ENCODE data around the gene EIF4E1B. TPM values are rescaled to one million over a fixed set of nuclear protein-coding genes. Genes with fewer than 3 reads are reported as not detected.

Gene EIF4E1B
- total RNA-seq, 1 donor from 2014 or later: not detected

DNA sequence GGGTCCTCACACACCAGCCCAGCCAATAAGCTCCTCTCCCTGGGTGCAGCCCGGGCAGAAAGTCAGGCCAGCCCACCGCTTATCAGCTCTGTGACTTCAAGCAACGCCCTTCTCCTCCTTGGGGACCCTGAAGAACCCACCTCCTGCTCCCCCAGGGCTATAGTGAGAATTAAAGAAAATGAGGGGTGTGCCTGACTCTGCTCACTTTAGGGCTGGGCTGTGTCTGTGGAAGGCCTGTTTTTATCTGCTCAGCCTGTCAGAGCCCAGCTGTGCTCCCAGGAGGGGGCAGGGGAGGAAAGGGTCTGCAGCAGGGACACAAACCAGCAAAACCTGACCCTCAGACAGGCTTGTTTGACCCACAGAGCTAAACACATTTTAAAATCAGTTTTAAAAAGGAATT lies 24.4 kb upstream of the EIF4E1B start:
- DNase-seq (ENCODE audit: low read depth, low spot score): no peak

DNA sequence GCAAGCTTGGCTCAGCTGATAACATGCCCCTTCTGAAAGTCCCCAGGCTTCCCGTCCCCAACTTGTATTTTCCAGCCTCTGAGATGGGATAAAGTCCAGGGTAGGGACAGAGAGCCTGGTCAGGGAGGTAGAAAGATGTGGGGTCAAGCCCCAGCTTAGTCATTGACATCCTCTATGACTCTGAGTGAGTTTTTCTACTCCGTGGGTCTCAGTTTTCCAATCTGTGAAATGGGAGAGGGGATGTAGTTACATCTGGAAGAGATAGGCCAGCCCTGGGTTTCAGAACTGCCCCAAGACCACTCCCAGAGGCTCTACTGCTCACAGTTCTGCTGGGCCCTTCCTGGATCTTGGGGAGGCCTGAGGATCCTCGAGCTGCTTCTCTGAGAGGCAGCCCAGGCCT lies 23.6 kb upstream of the EIF4E1B start:
- DNase-seq (ENCODE audit: low read depth, low spot score): no peak

DNA sequence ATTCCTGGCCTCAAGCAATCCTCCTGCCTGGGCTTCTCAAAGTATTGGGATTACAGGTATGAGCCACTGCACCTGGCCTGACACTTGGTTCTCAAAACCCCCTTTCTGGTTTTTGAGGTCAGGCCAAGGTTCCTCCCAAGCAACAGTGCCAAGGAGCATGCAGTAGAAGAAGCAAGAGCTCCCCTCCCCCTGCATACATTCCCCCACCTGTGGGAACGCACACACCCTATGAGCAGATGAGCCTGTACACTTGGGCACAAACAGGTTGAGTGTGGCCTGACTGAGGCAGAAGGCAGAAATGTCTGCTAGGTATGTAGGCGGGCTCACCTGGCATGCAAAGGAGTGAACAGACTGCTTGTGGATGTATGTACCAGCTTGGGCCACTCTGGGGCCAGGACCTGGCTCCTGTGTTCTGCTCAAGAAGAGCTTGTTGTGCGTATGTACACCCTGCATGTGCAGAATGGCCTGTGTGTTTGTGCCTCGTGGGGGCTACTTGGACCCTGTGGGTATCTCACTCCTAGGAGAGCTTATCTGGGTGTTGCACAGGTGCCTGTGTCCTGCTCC lies 22.3 kb upstream of the EIF4E1B start:
- DNase-seq (ENCODE audit: low read depth, low spot score): no peak

DNA sequence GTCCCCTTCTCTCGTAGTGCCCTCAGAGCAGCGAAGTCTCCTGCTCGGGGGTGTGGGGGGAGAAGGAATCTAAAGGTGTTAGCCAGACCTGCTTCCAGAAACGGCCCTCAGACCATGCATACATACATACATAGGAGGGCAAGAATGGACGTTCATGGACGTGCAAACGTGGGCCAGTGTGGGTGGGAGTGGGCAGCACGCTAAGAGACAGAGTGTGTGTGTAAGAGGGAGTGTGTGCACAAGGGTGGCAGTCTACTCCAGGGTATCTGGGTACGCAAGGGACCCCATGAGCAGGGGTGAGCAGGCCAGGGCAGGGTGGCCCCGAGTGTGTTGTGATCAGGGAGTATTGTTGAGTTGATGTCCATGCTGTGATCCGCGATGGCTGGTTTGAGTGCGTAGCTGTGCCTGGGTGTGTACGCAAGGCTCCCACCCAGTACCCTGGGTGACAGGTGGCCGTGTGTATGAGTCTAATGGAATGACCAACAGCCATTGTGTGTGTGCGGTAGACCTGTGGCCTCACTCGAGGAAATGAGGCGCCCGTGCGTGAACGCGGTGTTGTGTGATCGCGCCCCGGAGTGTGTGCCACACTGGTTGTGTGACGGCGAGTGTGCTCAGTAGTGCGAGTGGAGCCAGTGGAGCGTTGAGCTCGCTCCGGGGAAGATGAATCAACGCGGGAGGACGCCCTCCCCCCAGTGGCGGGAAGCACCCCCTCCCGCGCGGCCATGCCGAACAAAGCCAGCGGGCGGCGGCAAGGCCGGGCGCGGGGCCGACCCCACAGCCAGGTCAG lies 21.3 kb upstream of the EIF4E1B start:
- no peak for DNase-seq (ENCODE audit: low read depth, low spot score)

DNA sequence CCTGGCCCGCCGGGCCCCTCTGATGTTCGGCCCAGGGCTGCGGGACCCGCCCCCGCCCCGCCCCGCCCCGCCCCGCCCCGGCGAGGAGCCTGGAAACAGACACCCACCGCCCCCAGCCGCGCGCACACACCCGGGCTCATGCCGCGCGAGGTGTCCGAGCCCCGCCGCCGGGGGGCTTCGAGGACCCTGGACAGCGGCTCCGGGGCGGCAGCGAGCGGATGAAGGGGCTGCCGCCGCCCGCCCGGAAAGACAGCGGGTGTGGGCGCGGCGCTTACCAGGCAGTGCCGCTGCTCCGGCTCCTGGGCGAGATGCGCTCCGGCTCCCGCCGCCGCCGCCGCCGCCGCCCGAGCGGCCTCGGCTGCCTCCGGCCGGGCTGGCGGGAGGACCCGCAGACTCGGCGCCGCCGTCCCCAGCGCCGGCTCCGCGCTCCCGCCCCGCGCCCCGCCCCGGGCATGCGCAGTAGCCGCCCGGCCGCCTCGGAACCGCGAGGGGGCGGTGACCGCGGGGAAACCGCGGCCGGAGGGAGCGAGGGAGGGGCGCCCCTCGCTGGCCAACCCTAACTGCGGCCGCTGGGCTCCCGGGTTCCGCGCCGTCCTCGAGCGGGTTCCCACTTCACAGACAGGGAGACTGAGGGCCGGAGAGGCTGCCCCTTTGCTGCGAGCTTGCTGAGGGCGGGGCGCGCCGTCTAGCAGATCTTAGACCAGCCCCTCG lies 20.6 kb upstream of the EIF4E1B start, which contains the start of gene GPRIN1:
TSS of gene GPRIN1 (minus strand) at position 433 of the 711 bp plus-strand sequence. CDS start 10,322 bp downstream, outside the sequence.
- DNase-seq (ENCODE audit: low read depth, low spot score): no peak

DNA sequence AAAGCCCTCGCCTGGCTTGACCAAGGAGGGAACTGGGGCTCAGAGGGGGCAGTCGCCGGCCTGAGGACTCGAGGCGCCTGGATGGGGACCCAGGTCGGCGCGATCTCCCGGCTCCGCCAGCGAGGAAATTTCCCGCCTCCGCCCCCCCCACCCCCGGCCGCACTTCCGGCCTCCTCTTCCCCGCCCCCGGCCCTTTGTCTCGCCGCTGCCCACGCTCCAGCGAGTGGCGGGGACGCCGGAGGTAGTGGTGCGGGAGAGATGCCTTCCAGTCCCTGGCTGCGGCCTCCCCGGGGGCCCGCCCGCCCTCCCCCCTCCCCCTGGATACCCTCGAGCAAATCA lies 20.1 kb upstream of the EIF4E1B start:
- DNase-seq (ENCODE audit: low read depth, low spot score): no peak

DNA sequence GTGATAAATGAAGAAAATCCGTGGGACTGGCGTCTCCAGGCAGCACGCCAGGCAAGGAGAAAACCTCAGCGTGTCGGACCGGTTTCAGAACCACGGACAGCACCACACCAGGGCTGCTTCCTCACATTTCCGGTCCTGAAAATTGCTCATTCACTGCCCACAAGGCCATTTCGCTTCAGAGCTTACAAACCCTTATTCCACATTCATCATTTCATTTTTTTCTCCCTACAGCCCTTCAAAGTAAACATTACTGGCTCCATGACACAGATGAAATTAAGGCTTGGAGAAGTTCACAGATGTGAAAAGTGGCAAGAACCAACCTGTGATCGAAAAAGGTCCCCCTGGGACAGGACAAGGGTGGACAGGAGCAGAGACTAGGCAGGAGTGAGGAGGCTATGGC lies 19.0 kb upstream of the EIF4E1B start:
- peak; percentile 57 for DNase-seq (ENCODE audit: low read depth, low spot score)

DNA sequence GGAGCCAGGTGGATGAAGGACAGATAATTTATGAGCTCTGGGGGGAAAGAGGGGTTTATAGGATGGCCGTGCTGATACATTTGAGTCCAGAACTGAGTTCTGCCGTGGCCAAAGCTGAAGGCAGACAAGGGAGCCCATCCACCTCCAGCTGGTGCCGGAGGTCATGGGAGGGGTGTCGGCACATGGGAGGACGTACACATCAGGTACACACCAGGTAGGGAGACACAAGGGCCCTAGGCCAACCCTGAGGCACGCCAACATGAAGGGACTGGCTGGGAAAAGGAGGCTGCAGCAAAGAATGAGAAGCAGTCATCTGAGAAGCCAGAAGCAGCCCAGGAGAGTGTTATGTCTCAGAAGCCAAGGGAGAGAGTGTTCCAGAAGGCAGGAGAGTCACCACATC lies 18.5 kb upstream of the EIF4E1B start:
- DNase-seq (ENCODE audit: low read depth, low spot score): no peak

DNA sequence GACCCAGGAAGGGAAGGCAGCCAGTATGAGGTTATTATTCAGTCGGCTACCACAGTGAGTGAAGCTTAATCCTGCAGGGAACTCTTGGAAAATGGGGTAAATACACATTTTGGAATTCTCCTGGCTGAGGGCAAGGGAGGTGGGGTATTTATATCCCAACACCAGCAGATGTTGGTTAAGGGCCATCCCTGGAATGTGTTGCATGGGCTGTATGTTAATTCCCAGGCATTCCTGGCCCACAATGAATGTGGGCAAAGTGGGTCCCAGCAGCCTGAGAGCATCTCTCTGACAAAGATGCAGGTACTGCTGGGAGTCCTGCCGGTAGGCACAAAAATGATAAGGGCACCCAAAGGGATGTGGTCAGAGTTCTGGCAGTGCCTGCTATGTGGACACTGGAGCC lies 17.6 kb upstream of the EIF4E1B start:
- no peak for DNase-seq (ENCODE audit: low read depth, low spot score)

DNA sequence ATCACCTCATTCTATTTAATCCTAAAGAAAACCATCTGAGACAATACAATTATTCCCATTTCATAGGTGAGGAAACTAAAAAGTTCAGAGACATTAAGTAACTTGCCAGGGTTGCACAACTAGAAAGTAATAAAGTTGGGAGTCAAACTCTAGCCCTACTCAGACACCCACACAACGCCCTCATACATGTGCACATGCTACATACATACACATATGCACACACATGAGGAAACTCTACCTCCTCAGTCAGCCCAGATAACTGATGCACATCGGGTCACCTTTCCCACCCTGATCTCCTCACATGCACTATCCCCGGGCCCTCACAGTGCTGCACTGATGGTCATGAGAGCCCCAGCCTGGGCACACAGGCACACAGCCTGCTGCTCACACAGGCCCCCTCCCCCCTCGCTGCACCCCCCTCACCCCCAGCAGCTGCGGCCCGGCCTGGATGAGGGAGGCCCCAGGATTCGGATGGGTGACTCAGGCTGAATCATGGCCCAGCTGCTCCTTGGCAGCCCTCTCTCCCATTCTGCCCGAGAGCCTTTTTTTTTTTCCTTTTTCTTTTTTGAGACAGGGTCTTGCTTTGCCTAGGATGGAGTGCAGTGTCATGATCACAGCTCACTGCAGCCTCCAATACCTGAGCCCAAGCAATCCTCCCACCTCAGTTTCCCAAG lies 15.5 kb upstream of the EIF4E1B start:
- peak; percentile 59 for DNase-seq (ENCODE audit: low read depth, low spot score)

DNA sequence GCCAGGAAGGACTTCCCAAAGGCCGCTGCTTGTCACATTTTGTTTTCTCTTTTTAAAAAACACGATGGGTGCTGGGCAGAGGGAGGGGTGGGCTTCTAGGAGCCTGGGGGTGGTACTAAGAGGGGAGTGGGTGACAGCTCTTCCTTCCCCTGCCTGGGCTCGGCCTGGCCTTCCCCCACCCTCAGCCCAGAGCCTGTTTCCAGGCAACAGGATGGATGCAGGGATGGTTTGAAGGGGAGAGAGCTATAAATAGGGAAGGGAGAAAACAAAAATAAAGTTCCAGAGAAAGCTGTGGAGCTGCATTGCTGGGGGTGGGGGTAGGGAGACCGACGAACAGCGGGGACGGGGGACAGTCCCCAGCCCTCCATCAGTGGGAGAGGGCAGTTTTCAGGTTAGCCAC lies 14.0 kb upstream of the EIF4E1B start:
- DNase-seq (ENCODE audit: low read depth, low spot score): no peak

DNA sequence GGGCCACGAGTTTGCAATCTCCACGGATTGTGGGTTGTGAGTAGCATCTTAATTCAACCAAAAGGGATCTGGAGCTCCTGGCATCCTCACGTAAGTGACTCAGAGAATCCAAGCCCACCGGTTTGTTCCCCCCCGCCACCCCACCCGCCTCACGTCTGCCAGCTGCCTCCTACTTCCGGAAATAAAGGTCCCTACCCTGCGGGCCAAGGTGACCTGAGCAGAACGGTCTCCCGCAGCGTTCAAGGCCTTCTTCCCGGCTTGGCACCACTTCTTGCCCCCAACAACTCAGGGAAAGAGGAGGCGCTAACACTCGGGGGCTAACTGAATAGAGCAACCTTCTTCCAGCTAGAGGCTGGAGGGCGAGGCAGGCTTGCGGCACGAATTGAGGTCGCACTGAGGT lies 11.7 kb upstream of the EIF4E1B start:
- DNase-seq (ENCODE audit: low read depth, low spot score): no peak

DNA sequence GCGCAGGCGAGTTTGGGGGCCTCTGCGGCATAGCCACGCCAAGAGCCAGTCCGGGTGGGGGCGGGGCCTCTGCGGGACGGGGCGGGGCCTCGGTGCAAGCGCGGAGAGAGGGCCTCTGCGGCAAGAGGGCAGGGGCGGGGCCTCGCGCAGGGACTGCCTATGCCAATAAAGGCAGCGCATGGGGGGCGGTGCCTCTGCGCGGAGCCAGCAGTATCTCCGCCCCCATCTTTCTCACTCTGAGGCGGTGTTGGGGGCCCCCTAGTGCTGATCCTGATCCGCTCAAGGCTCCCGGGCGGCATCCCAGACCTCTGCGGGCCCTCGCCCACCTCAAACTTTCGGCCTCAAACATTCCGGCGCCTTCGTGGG lies 11.3 kb upstream of the EIF4E1B start:
- DNase-seq (ENCODE audit: low read depth, low spot score): peak; percentile 61

DNA sequence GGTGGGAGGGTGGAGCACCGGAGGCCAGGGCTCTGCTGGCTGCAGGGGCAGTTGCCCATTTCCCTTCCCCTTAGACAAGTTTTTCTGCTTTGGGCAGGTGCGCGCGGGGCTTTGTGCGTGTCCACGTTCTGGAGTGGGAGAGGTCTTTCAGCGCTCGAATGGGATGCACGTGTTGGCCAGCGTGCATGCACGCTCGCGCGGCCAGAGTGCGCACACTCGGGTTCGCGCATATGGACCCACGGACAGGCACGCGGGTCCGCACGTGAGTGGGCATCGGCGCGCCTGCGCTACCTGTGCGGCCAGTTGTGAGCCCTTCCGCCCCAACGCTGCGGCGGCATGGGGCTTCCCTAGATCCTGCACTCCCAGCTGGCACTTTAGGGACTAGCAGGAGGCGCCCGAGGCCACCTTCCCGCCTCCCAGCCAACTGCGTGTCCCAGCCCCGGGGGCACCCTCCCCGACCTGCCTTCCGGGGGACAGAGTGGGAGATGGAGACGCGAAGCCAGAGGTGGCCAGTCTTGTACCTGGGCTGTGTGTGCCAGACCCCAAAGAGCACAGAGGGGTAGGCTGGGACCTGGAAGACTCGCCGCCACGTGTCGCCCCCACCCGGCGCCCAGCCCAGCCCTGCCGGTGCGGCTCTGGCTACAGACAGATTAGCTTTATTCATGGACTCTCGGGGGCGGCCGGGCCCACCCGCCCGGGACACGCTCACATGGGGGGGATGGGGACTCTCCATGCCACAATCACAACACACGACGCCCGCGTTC lies 10.7 kb upstream of the EIF4E1B start:
- no peak for DNase-seq (ENCODE audit: low read depth, low spot score)

DNA sequence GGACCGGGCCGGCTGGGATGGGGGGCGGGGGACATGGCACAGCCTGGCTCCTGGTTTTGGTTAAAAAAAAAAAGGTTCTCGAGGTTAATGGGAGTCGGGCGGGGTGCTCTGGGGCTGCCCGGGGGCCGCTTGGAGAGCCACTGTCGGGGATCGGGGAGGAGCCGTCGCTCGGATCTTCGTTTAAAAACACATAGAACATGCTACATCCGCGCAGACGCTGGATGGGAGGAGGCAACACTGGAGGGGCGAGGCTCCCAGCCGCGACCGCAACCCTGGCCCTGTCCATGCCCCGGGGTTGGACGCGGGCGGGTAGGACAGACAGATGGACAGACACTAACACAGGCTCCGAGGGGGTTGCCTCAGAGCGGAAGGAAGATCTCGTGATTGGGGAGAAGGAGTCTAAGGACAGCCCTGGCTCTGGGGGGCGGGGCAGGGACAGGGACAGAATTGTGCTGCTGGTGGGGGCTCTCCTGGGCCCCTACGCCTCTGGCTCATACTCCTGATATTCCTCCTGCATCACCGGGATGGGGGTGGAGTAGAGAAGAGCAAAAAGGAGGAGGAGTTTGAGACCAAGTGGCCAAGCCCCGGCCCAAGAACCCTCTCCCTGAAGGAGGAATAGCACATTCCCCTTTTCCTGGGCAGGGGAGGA lies 10.0 kb upstream of the EIF4E1B start:
- DNase-seq (ENCODE audit: low read depth, low spot score): no peak

DNA sequence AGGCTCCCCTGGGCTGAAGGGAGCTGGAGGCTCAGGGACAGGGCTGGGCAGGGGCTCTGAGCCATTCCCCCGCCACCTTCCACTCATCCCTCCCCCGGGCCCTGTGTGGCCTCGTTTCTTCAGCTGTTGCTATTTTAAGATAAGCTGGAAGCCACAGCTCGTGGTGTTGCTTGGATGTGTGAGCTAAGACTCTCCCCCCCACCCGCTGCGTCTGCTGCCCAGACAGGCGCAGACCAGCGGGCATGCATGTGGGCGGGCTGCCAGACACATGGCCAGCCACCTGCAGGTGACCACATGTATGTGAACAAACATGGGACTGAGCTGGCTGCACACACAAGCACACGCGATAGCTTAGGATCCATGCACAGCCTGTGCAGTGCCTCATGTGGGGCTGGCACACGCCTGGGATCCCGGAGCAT lies 8.8 kb upstream of the EIF4E1B start:
- DNase-seq (ENCODE audit: low read depth, low spot score): no peak

DNA sequence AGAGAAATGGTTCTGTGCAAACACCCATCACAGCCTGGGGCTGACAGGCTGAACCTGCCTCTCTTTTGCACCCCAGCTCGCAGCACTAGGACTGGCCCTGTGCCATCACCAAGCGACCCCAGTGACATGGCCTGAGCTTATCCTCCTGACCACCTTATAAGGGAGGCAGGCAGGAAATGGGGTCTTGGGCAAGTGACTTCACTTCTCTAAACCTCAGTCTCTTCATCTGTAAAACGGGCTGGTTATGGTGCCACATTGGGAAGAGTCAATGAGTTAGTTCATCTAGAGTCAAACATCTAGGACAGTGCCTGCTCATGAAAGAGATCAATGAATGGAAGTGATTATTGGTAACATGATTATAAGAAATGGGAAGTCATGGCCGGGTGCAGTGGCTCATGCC lies 6.3 kb upstream of the EIF4E1B start:
- DNase-seq (ENCODE audit: low read depth, low spot score): no peak

DNA sequence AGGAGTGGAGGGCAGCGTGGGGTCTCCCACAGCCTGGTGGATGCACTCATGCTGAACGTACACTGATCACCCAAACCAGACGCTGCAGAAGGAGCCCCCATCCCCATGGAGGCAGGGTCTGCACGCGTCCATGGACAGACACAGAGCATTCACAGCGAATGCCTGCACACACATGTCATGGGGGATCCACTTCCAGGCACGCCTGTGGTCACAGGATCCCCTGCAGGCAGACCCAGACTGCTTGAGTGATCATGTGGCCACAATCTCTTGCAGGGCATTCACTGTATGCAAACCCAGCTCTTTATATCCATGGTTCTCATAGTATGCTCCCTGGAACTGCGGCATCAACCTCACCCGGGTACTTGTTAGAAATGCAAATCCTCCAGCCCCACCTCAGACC lies 5.5 kb upstream of the EIF4E1B start:
- DNase-seq (ENCODE audit: low read depth, low spot score): no peak

DNA sequence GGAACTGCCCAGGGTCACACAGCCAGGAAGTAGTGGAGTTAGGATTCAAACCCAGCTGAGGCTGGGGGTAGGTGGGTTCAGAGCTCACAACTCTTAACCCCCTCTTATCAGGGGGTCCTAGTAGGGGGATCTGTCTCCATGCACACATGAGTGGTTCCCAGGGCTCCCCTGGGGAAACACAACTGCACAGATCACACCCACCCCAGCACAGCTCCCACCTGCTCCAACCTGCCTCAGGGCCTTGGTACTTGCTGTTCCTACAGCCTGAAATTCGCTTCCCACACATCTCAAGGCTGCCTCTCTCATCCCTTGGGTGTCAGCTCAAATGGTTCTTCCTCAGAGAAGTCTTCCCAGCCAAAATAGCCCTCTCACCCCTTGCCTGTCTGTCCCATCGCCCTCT lies 5.0 kb upstream of the EIF4E1B start:
- no peak for DNase-seq (ENCODE audit: low read depth, low spot score)

DNA sequence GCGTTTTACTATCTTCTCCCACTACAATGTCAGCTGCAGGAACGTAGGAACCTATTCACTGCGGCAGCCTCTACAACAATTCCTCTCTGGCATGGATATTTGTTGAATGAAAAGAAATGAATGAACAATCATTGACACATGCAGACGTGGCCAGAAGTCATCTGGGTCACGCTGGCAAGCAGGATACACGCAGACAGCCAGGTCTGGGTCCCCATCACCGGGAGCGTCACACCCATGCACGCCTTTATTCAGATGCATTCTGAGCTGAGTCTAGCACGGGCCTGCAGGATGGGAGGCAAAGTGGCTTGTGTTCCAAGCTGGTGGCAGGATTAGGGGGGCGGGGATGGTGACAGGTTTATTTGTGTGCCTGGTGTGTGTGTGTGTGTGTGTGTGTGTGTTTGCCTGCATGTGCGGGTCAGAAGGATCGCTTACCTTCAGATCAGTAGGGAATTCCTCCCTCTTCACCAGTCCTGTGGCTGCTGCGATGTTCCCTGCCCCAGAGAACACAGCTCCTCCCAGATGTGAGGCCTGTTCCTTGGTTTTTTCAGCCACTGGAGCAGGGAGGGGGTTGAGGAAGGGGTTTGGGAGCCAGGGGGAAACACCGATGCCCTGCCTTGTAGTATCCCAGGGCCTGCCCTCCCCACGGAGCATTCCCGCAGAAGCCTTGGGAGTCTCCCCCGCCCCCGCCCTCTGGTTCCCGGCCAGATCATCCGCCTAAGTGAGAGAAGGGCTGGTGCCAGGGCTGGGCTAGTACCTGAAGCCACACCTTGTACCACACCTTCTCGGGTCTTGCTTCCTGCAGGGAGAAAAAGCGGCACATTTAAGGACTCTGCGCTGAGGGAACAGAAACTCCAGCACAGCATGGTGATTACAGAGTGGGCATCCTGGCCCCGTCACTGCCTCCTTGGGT lies 4.3 kb upstream of the EIF4E1B start:
- no peak for DNase-seq (ENCODE audit: low read depth, low spot score)

Data from pulmonary artery endothelial cell (primary cell).